GM12878 (cell line): ENCODE measurements around the gene WDFY4.

Experiments
- CBX3 ChIP-seq: fragments of 200-600 bp; sonication (generic); IDR thresholded peaks from 2 replicates; pipeline ENCODE4 v1.6.1; 2016; ENCODE audit warnings: low read depth, borderline replicate concordance
- CTCF ChIP-seq, 3 experiments: IDR thresholded peaks in 2 of 3; conservative IDR thresholded peaks in 1 of 3; 2 replicates each; pipeline ENCODE4 v1.5.1; 2011; ENCODE audit warnings: low read depth in 3 of 3, low read length in 3 of 3, mild to moderate bottlenecking in 3 of 3, control low read depth in 2 of 3, moderate library complexity in 2 of 3, inconsistent platforms in 1 of 3, mixed read lengths in 1 of 3; ENCODE audit not compliant: control insufficient read depth in 2 of 3, insufficient read depth in 1 of 3; ENCODE audit errors: extremely low read depth in 1 of 3
- E2F4 ChIP-seq: IDR thresholded peaks from 2 replicates; pipeline ENCODE4 v1.6.1; 2012; ENCODE audit warnings: low read depth, low read length, improper control_type of control experiment
- EGR1 ChIP-seq, 2 experiments: IDR thresholded peaks; 1 replicate in 1 of 2; 2 replicates in 1 of 2; pipeline ENCODE4 v1.6.1; 2011 to 2012; ENCODE audit warnings: low read depth in 2 of 2, low read length in 2 of 2, borderline replicate concordance in 1 of 2, mild to moderate bottlenecking in 1 of 2, moderate library complexity in 1 of 2
- GABPA ChIP-seq: IDR thresholded peaks from 2 replicates; pipeline ENCODE4 v1.6.1; 2014; ENCODE audit warnings: antibody characterized with exemption, low read depth, mild to moderate bottlenecking, inconsistent platforms
- POLR2A ChIP-seq: IDR thresholded peaks from 2 replicates; pipeline ENCODE4 v1.6.1; 2011; ENCODE audit warnings: low read depth, mild to moderate bottlenecking, low read length
- RAD21 ChIP-seq: IDR thresholded peaks from 2 replicates; pipeline ENCODE4 v1.6.1; 2011; ENCODE audit warnings: mild to moderate bottlenecking, low read depth, low read length, moderate library complexity; ENCODE audit not compliant: insufficient read depth
- RELA ChIP-seq: fragments of 450-650 bp; IDR thresholded peaks from 2 replicates; pipeline ENCODE4 v1.8.0; 2014; ENCODE audit warnings: borderline replicate concordance; ENCODE audit not compliant: partially characterized antibody
- SP1 ChIP-seq: IDR thresholded peaks from one replicate; pipeline ENCODE4 v1.6.1; 2011; ENCODE audit warnings: low read depth, low read length
- USF2 ChIP-seq: IDR thresholded peaks from 2 replicates; pipeline ENCODE4 v1.6.1; 2011; ENCODE audit warnings: low read depth, low read length, improper control_type of control experiment, borderline replicate concordance

GRCh38 chr10:48926255-48926654 lies 241.6 kb downstream of the WDFY4 start:
- TF ChIP-seq POLR2A, result no peak
- no peak for TF ChIP-seq GABPA
- no peak for TF ChIP-seq USF2
- no peak for TF ChIP-seq RELA
- no peak for TF ChIP-seq RAD21
- TF ChIP-seq CTCF (IDR thresholded peaks at IDR 0.05 in 2 of 3, conservative IDR thresholded peaks at IDR 0.05 in 1 of 3; ENCODE audit: control insufficient read depth in 2 of 3, extremely low read depth in 1 of 3, insufficient read depth in 1 of 3, low read depth in 3 of 3, low read length in 3 of 3), result no peak
- no peak for TF ChIP-seq E2F4
- no peak for TF ChIP-seq SP1
- TF ChIP-seq CBX3, result no peak
- TF ChIP-seq EGR1 (IDR thresholded peaks at IDR 0.05; ENCODE audit: borderline replicate concordance in 1 of 2, low read depth in 2 of 2, low read length in 2 of 2), result no peak
